SJCRH30 (cell line): ENCODE measurements around the gene PRR22. TPM values are rescaled to one million over a fixed set of nuclear protein-coding genes. Genes with fewer than 3 reads are reported as not detected.

ENCODE experiments used
- DNase-seq, 2 experiments: peaks; one replicate each; pipeline ENCODE4 v3.0.0-alpha.2; 2015 to 2020
- H3K27ac ChIP-seq: fragments of 250-450 bp; sonication (Bioruptor Pico); 2 replicates; pipeline ENCODE4 v1.5.1; 2020; ENCODE audit warnings: mild to moderate bottlenecking, moderate library complexity
- H3K27me3 ChIP-seq: fragments of 250-450 bp; sonication (Bioruptor Pico); 2 replicates; pipeline ENCODE4 v1.5.1; 2020; ENCODE audit warnings: mild to moderate bottlenecking, moderate library complexity
- H3K36me3 ChIP-seq: fragments of 250-450 bp; sonication (Bioruptor Pico); 2 replicates; pipeline ENCODE4 v1.5.1; 2020; ENCODE audit warnings: mild to moderate bottlenecking, moderate library complexity
- H3K4me1 ChIP-seq: fragments of 250-450 bp; sonication (Bioruptor Pico); 2 replicates; pipeline ENCODE4 v1.5.1; 2020; ENCODE audit warnings: mild to moderate bottlenecking, moderate library complexity
- H3K4me3 ChIP-seq: fragments of 250-450 bp; sonication (Bioruptor Pico); 2 replicates; pipeline ENCODE4 v1.5.1; 2020; ENCODE audit warnings: mild to moderate bottlenecking, moderate library complexity
- H3K9me3 ChIP-seq: fragments of 250-450 bp; sonication (Bioruptor Pico); replicated peaks from 2 replicates; pipeline ENCODE4 v1.5.1; 2020; ENCODE audit warnings: mild to moderate bottlenecking, moderate library complexity
- total RNA-seq: library from RNA; depleted of rRNA; stranded (reverse); fragments of >200 nt; shearing (Covaris generic); gene quantifications from 2 replicates; pipeline ENCODE4 v1.2.3, GENCODE V29; 2014

PRR22 gene
- total RNA-seq, 1 experiment from 2014 or later = 1.7 TPM

- peaks cover 22% of the 10 kb centered on the region for H3K4me1 ChIP-seq
- no peak overlapping the region for H3K4me3 ChIP-seq
- H3K36me3 ChIP-seq = no peaks in the 10 kb centered on the region
- no peaks in the 10 kb centered on the region for H3K9me3 ChIP-seq
- DNase-seq = no peak
- H3K27ac ChIP-seq = no peak overlapping the region
- no peaks in the 10 kb centered on the region for H3K27me3 ChIP-seq
Observed at GRCh38 chr19:5822181-5822844, 37.8 kb upstream of the PRR22 start.

GRCh38 chr19:5821521-5822180 lies 37.1 kb upstream of the PRR22 start:
- Histone ChIP-seq H3K4me3 (no peak overlapping the region), H3K27me3 (no peaks in the 10 kb centered on the region), H3K9me3 (no peaks in the 10 kb centered on the region), H3K36me3 (no peaks in the 10 kb centered on the region), H3K4me1 (peaks cover 16% of the 10 kb centered on the region), H3K27ac (no peak overlapping the region)
- no peak for DNase-seq

GRCh38 chr19:5820785-5821184 lies 36.2 kb upstream of the PRR22 start:
- no peak for DNase-seq
- H3K27me3 ChIP-seq = no peaks in the 10 kb centered on the region
- H3K4me3 ChIP-seq = no peak overlapping the region
- no peaks in the 10 kb centered on the region for H3K9me3 ChIP-seq
- H3K36me3 ChIP-seq = no peaks in the 10 kb centered on the region
- peaks cover 8% of the 10 kb centered on the region for H3K4me1 ChIP-seq
- no peak overlapping the region for H3K27ac ChIP-seq

GRCh38 chr19:5818594-5818993 lies 34.0 kb upstream of the PRR22 start:
- no peaks in the 10 kb centered on the region for H3K4me1 ChIP-seq
- no peaks in the 10 kb centered on the region for H3K36me3 ChIP-seq
- no peak overlapping the region for H3K4me3 ChIP-seq
- H3K27ac ChIP-seq = no peak overlapping the region
- no peaks in the 10 kb centered on the region for H3K9me3 ChIP-seq
- DNase-seq = no peak
- no peaks in the 10 kb centered on the region for H3K27me3 ChIP-seq

- Histone ChIP-seq H3K36me3 (no peaks in the 10 kb centered on the region), H3K4me3 (no peak overlapping the region), H3K27me3 (no peaks in the 10 kb centered on the region), H3K4me1 (no peaks in the 10 kb centered on the region), H3K27ac (no peak overlapping the region), H3K9me3 (no peaks in the 10 kb centered on the region)
- no peak for DNase-seq
Observed at GRCh38 chr19:5817218-5817617, 32.7 kb upstream of the PRR22 start.

- no peaks in the 10 kb centered on the region for H3K9me3 ChIP-seq
- H3K36me3 ChIP-seq = no peaks in the 10 kb centered on the region
- DNase-seq = no peak
- H3K4me1 ChIP-seq = no peaks in the 10 kb centered on the region
- no peaks in the 10 kb centered on the region for H3K27me3 ChIP-seq
- no peak overlapping the region for H3K27ac ChIP-seq
- no peak overlapping the region for H3K4me3 ChIP-seq
Observed at GRCh38 chr19:5814852-5815246, 30.3 kb upstream of the PRR22 start.

- Histone ChIP-seq H3K36me3 (no peaks in the 10 kb centered on the region), H3K9me3 (no peaks in the 10 kb centered on the region), H3K27ac (no peak overlapping the region), H3K4me1 (no peaks in the 10 kb centered on the region), H3K27me3 (no peaks in the 10 kb centered on the region), H3K4me3 (no peak overlapping the region)
- no peak for DNase-seq
Observed at GRCh38 chr19:5814123-5814851, 29.7 kb upstream of the PRR22 start.

GRCh38 chr19:5811117-5811516 lies 26.6 kb upstream of the PRR22 start:
- no peaks in the 10 kb centered on the region for H3K27me3 ChIP-seq
- no peak overlapping the region for H3K4me3 ChIP-seq
- no peaks in the 10 kb centered on the region for H3K36me3 ChIP-seq
- no peak overlapping the region for H3K27ac ChIP-seq
- no peaks in the 10 kb centered on the region for H3K9me3 ChIP-seq
- DNase-seq = no peak
- peaks cover 5% of the 10 kb centered on the region; the same call in 1 of the 2 replicates for H3K4me1 ChIP-seq

GRCh38 chr19:5809469-5809868 lies 24.9 kb upstream of the PRR22 start:
- Histone ChIP-seq H3K27ac (no peak overlapping the region), H3K36me3 (no peaks in the 10 kb centered on the region), H3K27me3 (no peaks in the 10 kb centered on the region), H3K9me3 (no peaks in the 10 kb centered on the region), H3K4me1 (peaks cover 7% of the 10 kb centered on the region), H3K4me3 (no peak overlapping the region)
- no peak for DNase-seq

GRCh38 chr19:5809053-5809452 lies 24.5 kb upstream of the PRR22 start:
- Histone ChIP-seq H3K4me1 (peaks cover 10% of the 10 kb centered on the region), H3K27me3 (no peaks in the 10 kb centered on the region), H3K36me3 (no peaks in the 10 kb centered on the region), H3K27ac (no peak overlapping the region), H3K4me3 (no peak overlapping the region), H3K9me3 (no peaks in the 10 kb centered on the region)
- DNase-seq = no peak

GRCh38 chr19:5808120-5808816 lies 23.7 kb upstream of the PRR22 start:
- H3K4me1 ChIP-seq = peaks cover 14% of the 10 kb centered on the region
- DNase-seq = no peak
- H3K27ac ChIP-seq = no peak overlapping the region
- no peaks in the 10 kb centered on the region for H3K36me3 ChIP-seq
- H3K27me3 ChIP-seq = no peaks in the 10 kb centered on the region
- H3K9me3 ChIP-seq = no peaks in the 10 kb centered on the region
- no peak overlapping the region for H3K4me3 ChIP-seq

GRCh38 chr19:5806905-5807304 lies 22.4 kb upstream of the PRR22 start:
- Histone ChIP-seq H3K4me1 (peaks cover 14% of the 10 kb centered on the region), H3K27me3 (no peaks in the 10 kb centered on the region), H3K27ac (no peak overlapping the region), H3K9me3 (no peaks in the 10 kb centered on the region), H3K4me3 (no peak overlapping the region), H3K36me3 (no peaks in the 10 kb centered on the region)
- DNase-seq = no peak

GRCh38 chr19:5806133-5806489 lies 21.6 kb upstream of the PRR22 start:
- Histone ChIP-seq H3K36me3 (no peaks in the 10 kb centered on the region), H3K27ac (peak overlapping the region; percentile 5; the same call in 1 of the 2 replicates), H3K4me1 (peaks cover 15% of the 10 kb centered on the region), H3K4me3 (peak overlapping the region; percentile 61), H3K27me3 (no peaks in the 10 kb centered on the region), H3K9me3 (no peaks in the 10 kb centered on the region)
- DNase-seq = no peak

- peak overlapping the region; percentile 5; the same call in 1 of the 2 replicates for H3K27ac ChIP-seq
- peaks cover 20% of the 10 kb centered on the region for H3K4me1 ChIP-seq
- no peaks in the 10 kb centered on the region for H3K36me3 ChIP-seq
- DNase-seq = peak; percentile 88 to 90
- no peaks in the 10 kb centered on the region for H3K9me3 ChIP-seq
- peak overlapping the region; percentile 61 for H3K4me3 ChIP-seq
- no peaks in the 10 kb centered on the region for H3K27me3 ChIP-seq
Observed at GRCh38 chr19:5805462-5806132, 21.1 kb upstream of the PRR22 start.
